Neural cell (in vitro differentiated cells): ENCODE measurements around the gene CRHR1. TPM values are rescaled to one million over a fixed set of nuclear protein-coding genes. Genes with fewer than 3 reads are reported as not detected.

Experiments used
- H2AFZ ChIP-seq: fragments of 200-600, 300-800 bp; sonication (generic), shearing (Covaris generic); 2 replicates; pipeline ENCODE4 v1.6.0; 2014; ENCODE audit warnings: low read depth, mild to moderate bottlenecking, antibody characterized with exemption, low read length, moderate library complexity
- H3F3A ChIP-seq: fragments of 200-600 bp; shearing (Covaris generic); 2 replicates; pipeline ENCODE4 v1.6.1; 2016; ENCODE audit warnings: mild to moderate bottlenecking, moderate library complexity, mixed read lengths, antibody characterized with exemption, low read length; ENCODE audit not compliant: insufficient read depth, poor library complexity, severe bottlenecking
- H3K27ac ChIP-seq: fragments of 200-600, 300-800 bp; sonication (generic), shearing (Covaris generic); 2 replicates; pipeline ENCODE4 v1.5.1; 2014; ENCODE audit warnings: mild to moderate bottlenecking, low read length, moderate library complexity
- H3K27me3 ChIP-seq: fragments of 300-800, 200-600 bp; sonication (generic), shearing (Covaris generic); 2 replicates; pipeline ENCODE4 v1.6.0; 2014; ENCODE audit warnings: mild to moderate bottlenecking, low read depth, low read length, moderate library complexity; ENCODE audit not compliant: insufficient read depth
- H3K36me3 ChIP-seq: fragments of 300-800, 200-600 bp; sonication (generic), shearing (Covaris generic); 2 replicates; pipeline ENCODE4 v1.5.1; 2014; ENCODE audit warnings: mild to moderate bottlenecking, antibody characterized with exemption, low read length, moderate library complexity; ENCODE audit not compliant: insufficient read depth
- H3K4me2 ChIP-seq: fragments of 300-800, 200-600 bp; sonication (generic), shearing (Covaris generic); 2 replicates; pipeline ENCODE4 v1.6.0; 2014; ENCODE audit warnings: mild to moderate bottlenecking, low read length
- H3K4me3 ChIP-seq: fragments of 300-800, 200-600 bp; sonication (generic), shearing (Covaris generic); 2 replicates; pipeline ENCODE4 v1.5.1; 2014; ENCODE audit warnings: mild to moderate bottlenecking, low read length, moderate library complexity
- H3K79me2 ChIP-seq: fragments of 200-600 bp; shearing (Covaris generic); replicated peaks from 2 replicates; pipeline ENCODE4 v1.6.0; 2014; ENCODE audit warnings: mild to moderate bottlenecking, low read length, moderate library complexity; ENCODE audit not compliant: insufficient read depth
- H3K9ac ChIP-seq: fragments of 300-800, 200-600 bp; sonication (generic), shearing (Covaris generic); 2 replicates; pipeline ENCODE4 v1.6.1; 2016; ENCODE audit warnings: mild to moderate bottlenecking, low read length, mixed read lengths
- H3K9me2 ChIP-seq: fragments of 200-600 bp; shearing (Covaris generic); 2 replicates; pipeline ENCODE4 v1.6.1; 2016; ENCODE audit warnings: mild to moderate bottlenecking, low read length, mixed read lengths; ENCODE audit not compliant: insufficient read depth
- H3K9me3 ChIP-seq: fragments of 200-600, 300-800 bp; sonication (generic), shearing (Covaris generic); 2 replicates; pipeline ENCODE4 v1.6.1; 2016; ENCODE audit warnings: mild to moderate bottlenecking, mixed run types, low read length, moderate library complexity, mixed read lengths
- H4K20me1 ChIP-seq: fragments of 200-600 bp; shearing (Covaris generic); 2 replicates; pipeline ENCODE4 v1.6.1; 2016; ENCODE audit warnings: mild to moderate bottlenecking, mixed run types; ENCODE audit not compliant: insufficient read depth
- CTCF ChIP-seq: fragments of 450-650 bp; IDR thresholded peaks from 2 replicates; pipeline ENCODE4 v1.5.1; 2014; ENCODE audit warnings: antibody characterized with exemption, mild to moderate bottlenecking, moderate library complexity; ENCODE audit not compliant: poor library complexity, severe bottlenecking
- EP300 ChIP-seq: fragments of 450-650 bp; conservative IDR thresholded peaks from 2 replicates; pipeline ENCODE4 v1.6.1; 2014; ENCODE audit warnings: antibody characterized with exemption, mild to moderate bottlenecking, moderate library complexity; ENCODE audit not compliant: poor library complexity, severe bottlenecking
- EZH2 ChIP-seq: fragments of 200-600, 300-800 bp; shearing (Covaris generic), sonication (generic); IDR thresholded peaks from 2 replicates; pipeline ENCODE4 v1.6.1; 2014; ENCODE audit warnings: antibody characterized with exemption, low read length, borderline replicate concordance, mild to moderate bottlenecking; ENCODE audit not compliant: insufficient read depth, poor library complexity, severe bottlenecking
- MXI1 ChIP-seq: fragments of 450-650 bp; conservative IDR thresholded peaks from 2 replicates; pipeline ENCODE4 v1.6.1; 2014; ENCODE audit warnings: antibody characterized with exemption, mild to moderate bottlenecking; ENCODE audit not compliant: poor library complexity, severe bottlenecking
- POLR2AphosphoS5 ChIP-seq: IDR thresholded peaks from 2 replicates; pipeline ENCODE4 v1.6.1; 2012
- RAD21 ChIP-seq: fragments of 450-650 bp; conservative IDR thresholded peaks from 2 replicates; pipeline ENCODE4 v1.6.1; 2014; ENCODE audit warnings: antibody characterized with exemption, mild to moderate bottlenecking, moderate library complexity
- SMC3 ChIP-seq: fragments of 450-650 bp; conservative IDR thresholded peaks from 2 replicates; pipeline ENCODE4 v1.6.1; 2014; ENCODE audit warnings: antibody characterized with exemption, mild to moderate bottlenecking, moderate library complexity; ENCODE audit not compliant: poor library complexity
- TAF1 ChIP-seq: IDR thresholded peaks from 2 replicates; pipeline ENCODE4 v1.6.1; 2012; ENCODE audit warnings: low read depth
- polyA plus RNA-seq: library from polyadenylated mRNA; depleted of rRNA; stranded (reverse); fragments of >200 nt; gene quantifications from 2 replicates; pipeline ENCODE4 v1.2.3, GENCODE V29; 2014
- TF ChIP-seq, protein P1 (sequence below): IDR thresholded peaks from 2 replicates; pipeline ENCODE4 v1.6.1; 2012; ENCODE audit warnings: borderline replicate concordance

The CRHR1 gene
- polyA plus RNA-seq, 1 donor from 2014 or later: 4.5 TPM

GRCh38 chr17:45836047-45837044 is 52.2 kb downstream of the CRHR1 start:
- no peak overlapping the region for H3K9ac ChIP-seq
- H3K36me3 ChIP-seq: no peaks in the 10 kb centered on the region
- no peaks in the 10 kb centered on the region for H3F3A ChIP-seq
- H2AFZ ChIP-seq: no peak overlapping the region
- H3K9me3 ChIP-seq: no peaks in the 10 kb centered on the region
- H3K4me2 ChIP-seq: no peak overlapping the region
- no peaks in the 10 kb centered on the region for H3K27me3 ChIP-seq
- no peaks in the 10 kb centered on the region for H3K9me2 ChIP-seq
- H3K27ac ChIP-seq: no peak overlapping the region
- TF ChIP-seq EP300: no peak
- no peak for TF ChIP-seq CTCF
- TF ChIP-seq, protein P1, sequence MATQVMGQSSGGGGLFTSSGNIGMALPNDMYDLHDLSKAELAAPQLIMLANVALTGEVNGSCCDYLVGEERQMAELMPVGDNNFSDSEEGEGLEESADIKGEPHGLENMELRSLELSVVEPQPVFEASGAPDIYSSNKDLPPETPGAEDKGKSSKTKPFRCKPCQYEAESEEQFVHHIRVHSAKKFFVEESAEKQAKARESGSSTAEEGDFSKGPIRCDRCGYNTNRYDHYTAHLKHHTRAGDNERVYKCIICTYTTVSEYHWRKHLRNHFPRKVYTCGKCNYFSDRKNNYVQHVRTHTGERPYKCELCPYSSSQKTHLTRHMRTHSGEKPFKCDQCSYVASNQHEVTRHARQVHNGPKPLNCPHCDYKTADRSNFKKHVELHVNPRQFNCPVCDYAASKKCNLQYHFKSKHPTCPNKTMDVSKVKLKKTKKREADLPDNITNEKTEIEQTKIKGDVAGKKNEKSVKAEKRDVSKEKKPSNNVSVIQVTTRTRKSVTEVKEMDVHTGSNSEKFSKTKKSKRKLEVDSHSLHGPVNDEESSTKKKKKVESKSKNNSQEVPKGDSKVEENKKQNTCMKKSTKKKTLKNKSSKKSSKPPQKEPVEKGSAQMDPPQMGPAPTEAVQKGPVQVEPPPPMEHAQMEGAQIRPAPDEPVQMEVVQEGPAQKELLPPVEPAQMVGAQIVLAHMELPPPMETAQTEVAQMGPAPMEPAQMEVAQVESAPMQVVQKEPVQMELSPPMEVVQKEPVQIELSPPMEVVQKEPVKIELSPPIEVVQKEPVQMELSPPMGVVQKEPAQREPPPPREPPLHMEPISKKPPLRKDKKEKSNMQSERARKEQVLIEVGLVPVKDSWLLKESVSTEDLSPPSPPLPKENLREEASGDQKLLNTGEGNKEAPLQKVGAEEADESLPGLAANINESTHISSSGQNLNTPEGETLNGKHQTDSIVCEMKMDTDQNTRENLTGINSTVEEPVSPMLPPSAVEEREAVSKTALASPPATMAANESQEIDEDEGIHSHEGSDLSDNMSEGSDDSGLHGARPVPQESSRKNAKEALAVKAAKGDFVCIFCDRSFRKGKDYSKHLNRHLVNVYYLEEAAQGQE: no peak
- no peak for TF ChIP-seq POLR2AphosphoS5
- no peak for TF ChIP-seq SMC3
- TF ChIP-seq MXI1: no peak
- no peak for TF ChIP-seq EZH2
- TF ChIP-seq TAF1: no peak
- no peak for TF ChIP-seq RAD21
- no peak overlapping the region for H3K4me3 ChIP-seq
- H3K79me2 ChIP-seq: no peaks in the 10 kb centered on the region
- no peaks in the 10 kb centered on the region for H4K20me1 ChIP-seq

GRCh38 chr17:45837187-45837586 is 53.1 kb downstream of the CRHR1 start:
- Histone ChIP-seq H3K36me3 (no peaks in the 10 kb centered on the region), H3K9me3 (no peaks in the 10 kb centered on the region), H2AFZ (no peak overlapping the region), H3K9me2 (no peaks in the 10 kb centered on the region), H3K4me2 (no peak overlapping the region), H4K20me1 (no peaks in the 10 kb centered on the region), H3K4me3 (no peak overlapping the region), H3F3A (no peaks in the 10 kb centered on the region), H3K79me2 (no peaks in the 10 kb centered on the region), H3K27me3 (no peaks in the 10 kb centered on the region), H3K27ac (no peak overlapping the region), H3K9ac (no peak overlapping the region)
- TF ChIP-seq POLR2AphosphoS5 (no peak), EP300 (no peak), MXI1 (no peak), SMC3 (no peak), RAD21 (no peak), TAF1 (no peak), CTCF (no peak), EZH2 (no peak)
- TF ChIP-seq, protein P1: no peak
